IMR-90 (cell line): ENCODE data around the gene KAT2A. TPM values are rescaled to one million over a fixed set of nuclear protein-coding genes. Genes with fewer than 3 reads are reported as not detected.

Experiments used
- ATAC-seq: fragments of 200-7000 bp; cut with Tn5 transposase; 2 replicates; pipeline ENCODE4 v1.9.1; 2020; ENCODE audit warnings: low read depth, mild to moderate bottlenecking, moderate library complexity
- BruUV-seq: library from RNA; stranded (reverse); fragments of 400-500 nt; replicated peaks from 2 replicates; lab custom pipeline; 2021; lab: Mats Ljungman, UMichigan
- CTCF ChIA-PET: fragments of 300-600 bp; formaldehyde crosslinking; extraction: SDS; loops from one replicate; lab custom pipeline; 2021; ENCODE audit warnings: antibody characterized with exemption; lab: Yijun Ruan, JAX
- POLR2A ChIA-PET: fragments of 300-600 bp; sonication (Branson Sonifier 250); formaldehyde crosslinking; loops from one replicate; lab custom pipeline; 2022; ENCODE audit warnings: antibody characterized with exemption; ENCODE audit not compliant: unreplicated experiment; lab: Charles Lee
- DNase-seq: peaks from one replicate; pipeline ENCODE4 v3.0.0; 2013
- H2AFZ ChIP-seq: replicated peaks from 2 replicates; pipeline ENCODE3; 2013; ENCODE audit warnings: low read length, mild to moderate bottlenecking; ENCODE audit not compliant: poor library complexity
- H2AK5ac ChIP-seq: 2 replicates; pipeline ENCODE4 v1.6.1; 2013; ENCODE audit warnings: low read depth, low read length, inconsistent platforms
- H2AK9ac ChIP-seq: replicated peaks from 2 replicates; pipeline ENCODE3; 2013; ENCODE audit warnings: mild to moderate bottlenecking, low read depth, low read length, moderate library complexity; ENCODE audit not compliant: poor library complexity
- H2BK120ac ChIP-seq: 2 replicates; pipeline ENCODE4 v1.6.1; 2013; ENCODE audit warnings: low read depth, low read length, inconsistent platforms
- H2BK15ac ChIP-seq: 3 replicates; pipeline ENCODE4 v1.6.1; 2013; ENCODE audit warnings: low read depth, low read length, inconsistent platforms
- H2BK20ac ChIP-seq: 2 replicates; pipeline ENCODE4 v1.6.1; 2013; ENCODE audit warnings: low read depth, mild to moderate bottlenecking, inconsistent platforms, low read length, moderate library complexity
- H2BK5ac ChIP-seq: 2 replicates; pipeline ENCODE4 v1.6.1; 2013; ENCODE audit warnings: mild to moderate bottlenecking, low read depth, low read length, inconsistent platforms; ENCODE audit not compliant: poor library complexity, severe bottlenecking
- H3K14ac ChIP-seq: replicated peaks from 2 replicates; pipeline ENCODE4 v1.6.1; 2013; ENCODE audit warnings: low read depth, low read length, inconsistent platforms
- H3K18ac ChIP-seq: 2 replicates; pipeline ENCODE4 v1.6.1; 2013; ENCODE audit warnings: low read depth, low read length, control low read depth
- H3K23ac ChIP-seq: 2 replicates; pipeline ENCODE4 v1.6.1; 2013; ENCODE audit warnings: low read depth, low read length, inconsistent platforms
- H3K27ac ChIP-seq: 2 replicates; pipeline ENCODE4 v1.5.1; 2013; ENCODE audit warnings: mild to moderate bottlenecking, control low read depth, low read length; ENCODE audit not compliant: insufficient read depth
- H3K27me3 ChIP-seq: 2 replicates; pipeline ENCODE4 v1.6.1; 2013; ENCODE audit warnings: low read length; ENCODE audit not compliant: control insufficient read depth, insufficient read depth
- H3K36me3 ChIP-seq: 2 replicates; pipeline ENCODE4 v1.6.1; 2013; ENCODE audit warnings: low read length, mixed read lengths; ENCODE audit not compliant: control insufficient read depth, insufficient read depth
- H3K4ac ChIP-seq: 2 replicates; pipeline ENCODE4 v1.6.1; 2013; ENCODE audit warnings: low read depth, low read length, inconsistent platforms
- H3K4me1 ChIP-seq: 2 replicates; pipeline ENCODE4 v1.6.1; 2013; ENCODE audit warnings: low read length, mixed read lengths; ENCODE audit not compliant: control insufficient read depth, insufficient read depth
- H3K4me2 ChIP-seq: 2 replicates; pipeline ENCODE4 v1.6.1; 2013; ENCODE audit warnings: low read depth, mild to moderate bottlenecking, control low read depth, low read length, moderate library complexity
- H3K4me3 ChIP-seq: 2 replicates; pipeline ENCODE4 v1.5.1; 2013; ENCODE audit warnings: low read depth, mild to moderate bottlenecking, control low read depth, low read length, moderate library complexity; ENCODE audit not compliant: insufficient read depth
- H3K56ac ChIP-seq: 2 replicates; pipeline ENCODE4 v1.6.1; 2013; ENCODE audit warnings: low read length, inconsistent platforms; ENCODE audit not compliant: insufficient read depth; ENCODE audit errors: extremely low read depth
- H3K79me1 ChIP-seq, 2 experiments: 2 replicates each; pipeline ENCODE4 v1.6.1; 2013; ENCODE audit warnings: low read length in 2 of 2, inconsistent platforms in 1 of 2, low read depth in 1 of 2
- H3K9ac ChIP-seq: 2 replicates; pipeline ENCODE4 v1.6.1; 2013; ENCODE audit warnings: low read depth, low read length, control low read depth
- H3K9me1 ChIP-seq: 2 replicates; pipeline ENCODE4 v1.6.1; 2013; ENCODE audit warnings: low read length, inconsistent platforms; ENCODE audit not compliant: insufficient read depth
- H3K9me3 ChIP-seq: 2 replicates; pipeline ENCODE4 v1.6.1; 2013; ENCODE audit warnings: low read length; ENCODE audit not compliant: control insufficient read depth, insufficient read depth
- H4K20me1 ChIP-seq: 2 replicates; pipeline ENCODE4 v1.6.1; 2013; ENCODE audit warnings: low read length, inconsistent platforms; ENCODE audit not compliant: insufficient read depth
- H4K5ac ChIP-seq: 2 replicates; pipeline ENCODE4 v1.6.1; 2013; ENCODE audit warnings: mild to moderate bottlenecking, low read depth, low read length, control low read depth
- H4K8ac ChIP-seq, 2 experiments: 2 replicates each; pipeline ENCODE4 v1.6.1; 2013; ENCODE audit warnings: low read depth in 2 of 2, low read length in 2 of 2, control low read depth in 1 of 2, inconsistent platforms in 1 of 2
- H4K91ac ChIP-seq: 2 replicates; pipeline ENCODE4 v1.6.1; 2013; ENCODE audit warnings: low read depth, low read length, inconsistent platforms; ENCODE audit not compliant: insufficient read depth
- CTCF ChIP-seq: conservative IDR thresholded peaks from 2 replicates; pipeline ENCODE4 v1.5.1; 2012; ENCODE audit warnings: mild to moderate bottlenecking, low read depth, low read length, improper control_type of control experiment
- ELK1 ChIP-seq: fragments of 150-350 bp; IDR thresholded peaks from 2 replicates; pipeline ENCODE4 v1.6.1; 2016; ENCODE audit warnings: low read depth, mild to moderate bottlenecking, low read length, moderate library complexity, borderline replicate concordance
- FOS ChIP-seq: fragments of 150-350 bp; IDR thresholded peaks from 2 replicates; pipeline ENCODE4 v1.6.1; 2016; ENCODE audit warnings: low read depth, low read length
- RAD21 ChIP-seq: IDR thresholded peaks from 2 replicates; pipeline ENCODE4 v1.6.1; 2012; ENCODE audit warnings: low read length, improper control_type of control experiment
- RCOR1 ChIP-seq: IDR thresholded peaks from 2 replicates; pipeline ENCODE4 v1.6.1; 2012; ENCODE audit warnings: mild to moderate bottlenecking, low read length, improper control_type of control experiment; ENCODE audit not compliant: insufficient replicate concordance
- SMC3 ChIP-seq: fragments of 150-350 bp; IDR thresholded peaks from 2 replicates; pipeline ENCODE4 v1.6.1; 2016; ENCODE audit warnings: low read depth, mild to moderate bottlenecking, antibody characterized with exemption, low read length, moderate library complexity
- USF2 ChIP-seq: fragments of 150-350 bp; IDR thresholded peaks from 2 replicates; pipeline ENCODE4 v1.6.1; 2017; ENCODE audit warnings: mild to moderate bottlenecking, antibody characterized with exemption, low read length, low read depth
- WGBS, 2 experiments: methylation state at CpG; one replicate each; pipeline versions ENCODE4 v1.1.5 to v1.1.7; 2013; ENCODE audit warnings: missing lambda C conversion rate in 2 of 2; ENCODE audit not compliant: insufficient read length in 1 of 2; ENCODE audit errors: extremely low coverage in 2 of 2; 5-methylcytosine and 5-hydroxymethylcytosine counted together
- dilution Hi-C: fragments of 300-500 bp; cut with HindIII; formaldehyde crosslinking; loops from one replicate; pipeline ENCODE4 v1.14.3; 2018; ENCODE audit warnings: low sequenced_read_pairs; ENCODE audit not compliant: unreplicated experiment
- in situ Hi-C: fragments of 300-500 bp; cut with MboI; formaldehyde crosslinking; loops from 3 replicates; pipeline ENCODE4 v1.14.3; 2019; ENCODE audit warnings: low sequenced_read_pairs, inconsistent platforms, mixed read lengths
- intact Hi-C: fragments of 100-400 bp; cut with micrococcal nuclease; formaldehyde crosslinking; loops from 2 replicates; pipeline ENCODE4 v1.10.0; 2022
- polyA plus RNA-seq, 3 experiments: library from polyadenylated mRNA; depleted of rRNA; stranded (reverse); fragments of >200 nt; gene quantifications; 2 replicates each; pipeline ENCODE4 v1.2.3, GENCODE V29; 2012; ENCODE audit warnings: low replicate concordance in 1 of 3
- total RNA-seq: library from RNA; depleted of rRNA; stranded (reverse); fragments of >200 nt; gene quantifications from 2 replicates; pipeline ENCODE4 v1.2.3, GENCODE V29; 2012

The KAT2A gene
- total and polyA plus RNA-seq, 2 of the 4 experiments (the other 2 are of a cell fraction): 6.3 to 28.2 TPM

GRCh38 chr17:42118545-42118944 lies 2.6 kb downstream of the KAT2A start:
- WGBS, 2 experiments: no CpG with 5 or more reads among the region's 2 CpGs
- POLR2A ChIA-PET: no interaction called here

More at GRCh38 chr17:42118545-42118944, 2.6 kb downstream of the KAT2A start:
- no peak overlapping the region for H3K56ac ChIP-seq
- intact Hi-C loops (no loop called here), dilution Hi-C loops (no loop called here), in situ Hi-C loops (no loop called here)
- H2AK5ac ChIP-seq: peak overlapping the region; percentile 81; the same call in 1 of the 2 replicates
- H3K9me1 ChIP-seq: peaks cover 4% of the 10 kb centered on the region; the same call in 1 of the 2 replicates
- no peak overlapping the region for H3K4me2 ChIP-seq
- H2BK20ac ChIP-seq: no peak overlapping the region
- no peak overlapping the region for H2BK15ac ChIP-seq
- H3K27me3 ChIP-seq: no peaks in the 10 kb centered on the region
- H3K4me3 ChIP-seq: no peak overlapping the region
- no peaks in the 10 kb centered on the region for H3K9me3 ChIP-seq
- peaks cover 3% of the 10 kb centered on the region; the same call in 1 of the 2 replicates for H4K20me1 ChIP-seq
- no peak overlapping the region for H4K8ac ChIP-seq
- no peak overlapping the region for H3K27ac ChIP-seq
- H4K5ac ChIP-seq: no peak overlapping the region
- peak overlapping the region; percentile 80 for H2AK9ac ChIP-seq
- ATAC-seq: no peak
- no peak overlapping the region for H2AFZ ChIP-seq
- CTCF ChIA-PET: interaction anchor here (1.6 kb wide), 1 partner anchor 17 kb away, joined by 4 read pairs; no protein-coding TSS in a partner anchor
- H2BK5ac ChIP-seq: no peak overlapping the region
- H3K14ac ChIP-seq: no peak overlapping the region
- H3K9ac ChIP-seq: no peak overlapping the region
- peaks cover 7% of the 10 kb centered on the region for H3K4me1 ChIP-seq
- H3K36me3 ChIP-seq: peaks cover 29% of the 10 kb centered on the region
- H3K23ac ChIP-seq: no peak overlapping the region
- DNase-seq: peak; percentile 25
- TF ChIP-seq FOS: no peak
- no peak for TF ChIP-seq ELK1
- TF ChIP-seq RAD21: peak; percentile 56
- TF ChIP-seq RCOR1: no peak
- peak; percentile 47 for TF ChIP-seq CTCF
- TF ChIP-seq SMC3: peak; percentile 37; the same call in 1 of the 2 replicates
- no peak for TF ChIP-seq USF2
- H3K79me1 ChIP-seq: peaks cover 10 to 12% of the 10 kb centered on the region in 2 experiments; a peak in 3 of 4 replicates
- no peak overlapping the region for H2BK120ac ChIP-seq
- no TSS peak for BruUV-seq
- H4K91ac ChIP-seq: no peak overlapping the region
- H3K18ac ChIP-seq: no peak overlapping the region
- H3K4ac ChIP-seq: no peak overlapping the region
